HCT116 (cell line): ENCODE measurements around the gene SPATA33.

Experiments
- EGR1 ChIP-seq: IDR thresholded peaks from 2 replicates; pipeline ENCODE4 v1.6.1; 2012; ENCODE audit warnings: low read depth
- POLR2A ChIP-seq: IDR thresholded peaks from 2 replicates; pipeline ENCODE4 v1.7.0; 2011; ENCODE audit warnings: borderline replicate concordance; ENCODE audit not compliant: insufficient read depth, insufficient read length; ENCODE audit errors: extremely low read depth
- POLR2AphosphoS5 ChIP-seq: IDR thresholded peaks from 2 replicates; pipeline ENCODE4 v1.6.1; 2011; ENCODE audit warnings: mild to moderate bottlenecking, low read depth, low read length, moderate library complexity
- TF ChIP-seq, protein P1 (sequence below), 3 experiments: fragments of 200-600 bp in 1 of 3; sonication (generic) in 1 of 3; IDR thresholded peaks in 2 of 3; conservative IDR thresholded peaks in 1 of 3; 2 replicates each; pipeline ENCODE4 v1.5.1; 2012 to 2017; ENCODE audit warnings: low read depth in 2 of 3, low read length in 2 of 3, antibody characterized with exemption in 1 of 3, borderline replicate concordance in 1 of 3, control low read depth in 1 of 3, mild to moderate bottlenecking in 1 of 3, mixed read lengths in 1 of 3, mixed run types in 1 of 3, moderate library complexity in 1 of 3; ENCODE audit not compliant: insufficient read depth in 1 of 3

DNA sequence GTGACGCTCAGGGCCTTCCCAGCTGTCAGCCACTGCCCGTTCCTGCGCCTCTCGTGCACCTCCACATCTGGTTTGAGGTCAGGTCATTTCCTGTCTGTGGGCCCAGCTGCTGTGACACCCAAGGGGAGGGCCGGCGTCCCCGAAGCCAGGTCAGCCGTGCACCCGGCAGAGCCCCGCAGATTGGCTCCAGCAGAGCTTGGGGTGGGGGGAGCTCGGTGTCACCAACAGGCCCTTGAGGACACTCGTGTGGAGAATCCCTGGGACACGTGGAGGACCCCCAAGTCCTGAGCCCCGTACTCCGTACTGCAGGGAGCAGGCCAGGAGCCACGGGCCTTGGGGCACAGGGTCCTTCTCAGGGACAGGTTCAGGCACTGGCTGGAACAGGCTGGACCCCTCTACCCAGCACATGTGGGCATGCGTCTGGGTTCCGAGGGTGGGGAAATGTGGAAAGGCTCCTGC lies 39.1 kb downstream of the SPATA33 start:
- TF ChIP-seq EGR1: no peak
- no peak for TF ChIP-seq POLR2AphosphoS5
- TF ChIP-seq, protein P1, sequence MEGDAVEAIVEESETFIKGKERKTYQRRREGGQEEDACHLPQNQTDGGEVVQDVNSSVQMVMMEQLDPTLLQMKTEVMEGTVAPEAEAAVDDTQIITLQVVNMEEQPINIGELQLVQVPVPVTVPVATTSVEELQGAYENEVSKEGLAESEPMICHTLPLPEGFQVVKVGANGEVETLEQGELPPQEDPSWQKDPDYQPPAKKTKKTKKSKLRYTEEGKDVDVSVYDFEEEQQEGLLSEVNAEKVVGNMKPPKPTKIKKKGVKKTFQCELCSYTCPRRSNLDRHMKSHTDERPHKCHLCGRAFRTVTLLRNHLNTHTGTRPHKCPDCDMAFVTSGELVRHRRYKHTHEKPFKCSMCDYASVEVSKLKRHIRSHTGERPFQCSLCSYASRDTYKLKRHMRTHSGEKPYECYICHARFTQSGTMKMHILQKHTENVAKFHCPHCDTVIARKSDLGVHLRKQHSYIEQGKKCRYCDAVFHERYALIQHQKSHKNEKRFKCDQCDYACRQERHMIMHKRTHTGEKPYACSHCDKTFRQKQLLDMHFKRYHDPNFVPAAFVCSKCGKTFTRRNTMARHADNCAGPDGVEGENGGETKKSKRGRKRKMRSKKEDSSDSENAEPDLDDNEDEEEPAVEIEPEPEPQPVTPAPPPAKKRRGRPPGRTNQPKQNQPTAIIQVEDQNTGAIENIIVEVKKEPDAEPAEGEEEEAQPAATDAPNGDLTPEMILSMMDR (IDR thresholded peaks at IDR 0.05 in 2 of 3, conservative IDR thresholded peaks at IDR 0.05 in 1 of 3; ENCODE audit: borderline replicate concordance in 1 of 3, insufficient read depth in 1 of 3, low read depth in 2 of 3, low read length in 2 of 3): no peak
- TF ChIP-seq POLR2A: no peak
